ENCODE results near the gene CHIA. TPM values are rescaled to one million over a fixed set of nuclear protein-coding genes. Genes with fewer than 3 reads are reported as not detected.

The CHIA gene
- total RNA-seq, 2 donors from 2014 or later: not detected

GRCh38 chr1:111361761-111362160 lies 71.1 kb downstream of the CHIA start:
- H3K4me1 Mint-ChIP-seq: peaks cover 60% of the 10 kb centered on the region
- H3K9me3 Mint-ChIP-seq: no peaks in the 10 kb centered on the region
- no peak overlapping the region for H3K4me3 Mint-ChIP-seq
- H3K36me3 ChIP-seq (ENCODE audit: control insufficient read depth, insufficient read depth, low read length): no peaks in the 10 kb centered on the region
- no peaks in the 10 kb centered on the region for H3K9me3 ChIP-seq (ENCODE audit: control insufficient read depth, low read length)
- H3K9ac ChIP-seq (ENCODE audit: extremely low read depth, low read length, poor library complexity, severe bottlenecking): no peak overlapping the region
- TF ChIP-seq, protein P1, sequence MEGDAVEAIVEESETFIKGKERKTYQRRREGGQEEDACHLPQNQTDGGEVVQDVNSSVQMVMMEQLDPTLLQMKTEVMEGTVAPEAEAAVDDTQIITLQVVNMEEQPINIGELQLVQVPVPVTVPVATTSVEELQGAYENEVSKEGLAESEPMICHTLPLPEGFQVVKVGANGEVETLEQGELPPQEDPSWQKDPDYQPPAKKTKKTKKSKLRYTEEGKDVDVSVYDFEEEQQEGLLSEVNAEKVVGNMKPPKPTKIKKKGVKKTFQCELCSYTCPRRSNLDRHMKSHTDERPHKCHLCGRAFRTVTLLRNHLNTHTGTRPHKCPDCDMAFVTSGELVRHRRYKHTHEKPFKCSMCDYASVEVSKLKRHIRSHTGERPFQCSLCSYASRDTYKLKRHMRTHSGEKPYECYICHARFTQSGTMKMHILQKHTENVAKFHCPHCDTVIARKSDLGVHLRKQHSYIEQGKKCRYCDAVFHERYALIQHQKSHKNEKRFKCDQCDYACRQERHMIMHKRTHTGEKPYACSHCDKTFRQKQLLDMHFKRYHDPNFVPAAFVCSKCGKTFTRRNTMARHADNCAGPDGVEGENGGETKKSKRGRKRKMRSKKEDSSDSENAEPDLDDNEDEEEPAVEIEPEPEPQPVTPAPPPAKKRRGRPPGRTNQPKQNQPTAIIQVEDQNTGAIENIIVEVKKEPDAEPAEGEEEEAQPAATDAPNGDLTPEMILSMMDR (conservative IDR thresholded peaks at IDR 0.05): no peak
- no peaks in the 10 kb centered on the region for H3K36me3 Mint-ChIP-seq (ENCODE audit: low read depth)
- H3K27ac Mint-ChIP-seq: peak overlapping the region; percentile 54
- 94 to 95% methylated on average over 9 of the region's 9 CpGs for WGBS, 2 experiments (ENCODE audit: insufficient coverage in 1 of 2, insufficient read length in 1 of 2)
- no peaks in the 10 kb centered on the region for H3K27me3 ChIP-seq (ENCODE audit: control insufficient read depth, insufficient read depth, low read length, poor library complexity, severe bottlenecking)
- DNase-seq: no peak
- H3K27ac ChIP-seq (ENCODE audit: low read depth, low read length): no peak overlapping the region
- no peak overlapping the region for H3K4me3 ChIP-seq (ENCODE audit: low read length)
- peaks cover under 1% of the 10 kb centered on the region for H3K27me3 Mint-ChIP-seq (ENCODE audit: insufficient read depth)
- peaks cover 17% of the 10 kb centered on the region for H3K4me1 ChIP-seq (ENCODE audit: control insufficient read depth, insufficient read depth, low read length)

DNA sequence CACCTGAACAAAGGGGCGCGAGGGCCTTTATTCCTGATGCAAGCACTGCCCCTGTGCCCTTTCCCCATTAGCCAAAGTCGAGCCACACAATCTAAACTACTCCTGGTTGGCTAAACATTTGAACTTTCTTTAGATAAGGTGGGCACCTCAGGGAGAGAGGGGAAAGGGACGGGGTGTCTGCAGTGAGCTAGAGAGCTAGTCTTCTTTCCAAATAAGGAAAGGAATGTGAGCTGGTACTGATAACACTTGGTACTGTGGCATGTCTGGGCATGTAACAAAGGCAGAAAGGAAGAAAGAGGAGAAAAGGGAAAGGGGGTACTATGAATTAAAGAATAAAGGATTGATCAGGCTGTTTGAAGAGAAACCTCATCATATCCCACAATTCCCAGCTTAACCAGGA lies 74.0 kb downstream of the CHIA start:
- Histone ChIP-seq H3K9me3 (ENCODE audit: control insufficient read depth, low read length) (no peaks in the 10 kb centered on the region), H3K9ac (ENCODE audit: extremely low read depth, low read length, poor library complexity, severe bottlenecking) (peak overlapping the region; percentile 29), H3K36me3 (ENCODE audit: control insufficient read depth, insufficient read depth, low read length) (no peaks in the 10 kb centered on the region), H3K4me3 (ENCODE audit: low read length) (peak overlapping the region; percentile 19), H3K27me3 (ENCODE audit: control insufficient read depth, insufficient read depth, low read length, poor library complexity, severe bottlenecking) (no peaks in the 10 kb centered on the region), H3K27ac (ENCODE audit: low read depth, low read length) (no peak overlapping the region), H3K4me1 (ENCODE audit: control insufficient read depth, insufficient read depth, low read length) (peaks cover 9% of the 10 kb centered on the region)
- TF ChIP-seq, protein P1 (conservative IDR thresholded peaks at IDR 0.05): no peak
- DNase-seq: peak; percentile 62
- Mint-ChIP-seq H3K36me3 (ENCODE audit: low read depth) (no peaks in the 10 kb centered on the region), H3K27me3 (ENCODE audit: insufficient read depth) (peaks cover 1% of the 10 kb centered on the region), H3K27ac (peak overlapping the region; percentile 56), H3K4me3 (no peak overlapping the region), H3K4me1 (peaks cover 51% of the 10 kb centered on the region), H3K9me3 (no peaks in the 10 kb centered on the region)
- 66 to 69% methylated on average over 3 to 4 of the region's 4 CpGs for WGBS, 2 experiments (ENCODE audit: insufficient coverage in 1 of 2, insufficient read length in 1 of 2)

DNA sequence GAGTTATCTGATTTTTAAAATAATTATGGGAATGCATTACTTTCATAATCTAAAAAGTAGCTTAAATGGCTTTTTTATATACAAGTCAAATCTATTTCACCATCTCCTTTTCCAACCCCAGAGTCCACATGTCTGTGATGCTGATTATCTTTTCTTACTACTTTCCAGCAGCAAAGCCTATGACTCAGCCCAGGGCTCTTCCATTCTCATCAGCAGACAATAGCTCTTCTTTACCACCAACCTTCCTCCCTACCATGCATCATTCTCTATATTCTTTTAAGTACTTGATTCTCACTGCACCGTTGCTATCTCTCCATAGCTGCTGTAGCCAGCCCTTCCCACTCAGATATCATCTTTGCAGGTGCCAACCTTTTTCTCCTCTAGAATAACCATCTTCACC lies 75.6 kb downstream of the CHIA start:
- Histone ChIP-seq H3K9ac (ENCODE audit: extremely low read depth, low read length, poor library complexity, severe bottlenecking) (no peak overlapping the region), H3K27ac (ENCODE audit: low read depth, low read length) (no peak overlapping the region), H3K27me3 (ENCODE audit: control insufficient read depth, insufficient read depth, low read length, poor library complexity, severe bottlenecking) (no peaks in the 10 kb centered on the region), H3K36me3 (ENCODE audit: control insufficient read depth, insufficient read depth, low read length) (no peaks in the 10 kb centered on the region), H3K4me1 (ENCODE audit: control insufficient read depth, insufficient read depth, low read length) (peaks cover 9% of the 10 kb centered on the region), H3K4me3 (ENCODE audit: low read length) (no peak overlapping the region), H3K9me3 (ENCODE audit: control insufficient read depth, low read length) (no peaks in the 10 kb centered on the region)
- Mint-ChIP-seq H3K27ac (no peak overlapping the region), H3K4me1 (peaks cover 40% of the 10 kb centered on the region), H3K36me3 (ENCODE audit: low read depth) (no peaks in the 10 kb centered on the region), H3K4me3 (no peak overlapping the region), H3K9me3 (no peaks in the 10 kb centered on the region), H3K27me3 (ENCODE audit: insufficient read depth) (peaks cover 4% of the 10 kb centered on the region)
- TF ChIP-seq, protein P1 (conservative IDR thresholded peaks at IDR 0.05): no peak
- DNase-seq: no peak
- WGBS, 2 experiments (ENCODE audit: insufficient coverage in 1 of 2, insufficient read length in 1 of 2): 52% methylated on average over 1 of the region's 1 CpG; no CpG with 5 or more reads in 1 of the 2 experiments
